Fibroblast of the aortic adventitia (primary cell): ENCODE results near the gene CD81. TPM values are rescaled to one million over a fixed set of nuclear protein-coding genes. Genes with fewer than 3 reads are reported as not detected.

Source experiments
- DNase-seq: peaks from one replicate; pipeline ENCODE4 v3.0.0-alpha.2; 2010; ENCODE audit warnings: low read depth
- H3K4me3 ChIP-seq: 2 replicates; pipeline ENCODE4 v1.5.1; 2011; ENCODE audit warnings: low read depth, mild to moderate bottlenecking, control low read depth, low read length, moderate library complexity
- CTCF ChIP-seq: IDR thresholded peaks from 2 replicates; pipeline ENCODE4 v1.5.1; 2011; ENCODE audit warnings: mild to moderate bottlenecking, low read length, control low read depth, inconsistent platforms; ENCODE audit not compliant: insufficient read depth
- total RNA-seq: library from RNA; depleted of rRNA; stranded (reverse); fragments of >200 nt; gene quantifications from 2 replicates; pipeline ENCODE4 v1.2.3, GENCODE V29; 2012; ENCODE audit warnings: low replicate concordance

CD81 gene
- total RNA-seq, 1 donor: 282 TPM

DNA sequence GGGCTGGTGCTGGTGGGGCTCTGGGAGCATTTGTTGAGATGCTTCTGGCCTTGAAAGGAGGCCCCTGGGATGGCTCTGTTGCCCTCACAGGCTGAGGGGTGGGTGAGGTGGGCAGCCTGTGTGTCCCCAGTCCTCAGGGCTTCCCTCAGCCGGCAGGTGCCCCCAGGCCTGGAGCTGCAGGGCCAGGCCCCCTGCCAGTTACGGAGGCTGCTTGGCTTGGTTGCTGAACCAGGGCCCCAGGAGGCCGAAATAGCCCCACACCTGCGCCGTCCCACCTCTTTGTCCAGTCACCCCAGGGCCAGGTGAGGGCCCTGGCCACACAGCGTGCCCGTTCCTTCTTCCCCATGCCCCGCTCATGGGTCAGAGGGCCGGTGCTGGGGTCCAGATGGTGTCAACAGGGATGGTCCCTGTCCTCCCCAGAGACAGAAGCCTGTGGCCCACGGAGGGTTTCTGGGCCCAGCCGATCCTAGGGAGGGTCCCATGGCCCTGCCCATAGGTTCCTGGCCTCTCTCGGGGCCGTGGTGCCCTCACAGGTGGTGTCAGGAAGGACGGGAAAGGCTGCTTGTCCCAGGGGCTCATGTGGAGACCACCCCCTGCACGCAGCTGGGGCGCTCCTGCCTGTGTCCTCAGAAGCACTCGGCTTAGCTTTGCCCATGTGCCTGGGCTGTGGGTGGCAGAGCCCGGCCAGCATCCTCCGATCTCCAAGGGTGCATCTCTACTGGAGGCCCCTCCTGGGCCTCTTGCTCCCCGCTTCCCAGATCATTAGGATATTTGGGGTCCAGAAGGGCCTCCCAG, 14.3 kb downstream of the CD81 start:
- H3K4me3 ChIP-seq: no peak overlapping the region
- DNase-seq: no peak
- TF ChIP-seq CTCF: no peak

GRCh38 chr11:2392241-2392959, 15.3 kb downstream of the CD81 start:
- DNase-seq: no peak
- no peak overlapping the region for H3K4me3 ChIP-seq
- no peak for TF ChIP-seq CTCF

GRCh38 chr11:2393111-2393868, 16.2 kb downstream of the CD81 start:
- H3K4me3 ChIP-seq: no peak overlapping the region
- TF ChIP-seq CTCF: no peak
- DNase-seq: no peak

DNA sequence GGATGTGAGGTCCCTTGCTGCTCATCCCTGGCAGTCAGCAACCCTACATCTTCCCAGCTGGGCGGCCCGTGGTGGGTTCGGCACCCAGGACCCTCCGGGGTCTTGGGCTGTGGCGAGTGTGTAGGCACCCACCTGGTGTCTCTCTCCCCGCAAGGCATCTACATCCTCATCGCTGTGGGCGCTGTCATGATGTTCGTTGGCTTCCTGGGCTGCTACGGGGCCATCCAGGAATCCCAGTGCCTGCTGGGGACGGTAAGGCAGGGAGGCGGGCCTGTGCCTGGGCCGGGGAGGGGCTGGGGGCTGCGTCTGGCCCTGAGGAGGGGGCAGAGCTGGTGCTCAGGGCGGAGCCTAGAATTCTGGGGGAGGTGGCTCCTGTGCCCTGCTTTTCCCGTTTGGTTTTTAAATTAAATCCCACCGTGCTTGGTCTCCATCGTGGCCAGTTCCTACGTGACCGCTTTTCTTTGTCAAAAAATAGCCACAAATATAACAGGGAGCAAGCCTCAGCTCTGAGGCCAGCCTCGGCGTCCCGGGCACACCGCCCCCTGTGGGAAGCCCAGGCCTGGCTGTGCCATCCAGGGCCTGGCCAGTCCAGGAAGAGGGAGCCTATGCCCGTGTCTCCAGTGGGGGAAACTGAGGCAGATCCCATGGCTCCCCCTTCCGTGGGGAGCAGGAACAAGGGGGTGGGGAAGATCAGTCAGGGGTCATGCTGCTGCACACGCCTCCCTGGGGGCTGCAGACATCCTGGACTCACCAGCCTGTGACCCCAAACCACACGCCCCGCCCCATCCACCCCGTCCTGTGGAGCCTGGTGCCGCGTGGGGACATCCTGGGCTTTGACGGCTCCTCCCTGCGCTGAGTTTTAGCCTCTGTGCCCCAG, 17.1 kb downstream of the CD81 start:
- no peak for DNase-seq
- no peak overlapping the region for H3K4me3 ChIP-seq
- TF ChIP-seq CTCF: no peak

DNA sequence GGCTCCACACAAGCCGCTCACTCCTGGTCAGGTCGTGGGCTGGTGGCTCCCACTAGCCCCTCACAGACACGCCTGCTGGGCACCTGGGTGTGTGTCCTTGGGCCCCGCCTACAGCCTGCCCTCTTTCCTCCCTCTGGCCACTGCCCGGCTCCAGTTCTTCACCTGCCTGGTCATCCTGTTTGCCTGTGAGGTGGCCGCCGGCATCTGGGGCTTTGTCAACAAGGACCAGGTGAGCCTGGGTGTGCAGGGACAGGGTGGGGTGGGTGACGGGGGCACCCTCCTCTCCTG, 17.7 kb downstream of the CD81 start:
- TF ChIP-seq CTCF: no peak
- no peak for DNase-seq
- H3K4me3 ChIP-seq: no peak overlapping the region

DNA sequence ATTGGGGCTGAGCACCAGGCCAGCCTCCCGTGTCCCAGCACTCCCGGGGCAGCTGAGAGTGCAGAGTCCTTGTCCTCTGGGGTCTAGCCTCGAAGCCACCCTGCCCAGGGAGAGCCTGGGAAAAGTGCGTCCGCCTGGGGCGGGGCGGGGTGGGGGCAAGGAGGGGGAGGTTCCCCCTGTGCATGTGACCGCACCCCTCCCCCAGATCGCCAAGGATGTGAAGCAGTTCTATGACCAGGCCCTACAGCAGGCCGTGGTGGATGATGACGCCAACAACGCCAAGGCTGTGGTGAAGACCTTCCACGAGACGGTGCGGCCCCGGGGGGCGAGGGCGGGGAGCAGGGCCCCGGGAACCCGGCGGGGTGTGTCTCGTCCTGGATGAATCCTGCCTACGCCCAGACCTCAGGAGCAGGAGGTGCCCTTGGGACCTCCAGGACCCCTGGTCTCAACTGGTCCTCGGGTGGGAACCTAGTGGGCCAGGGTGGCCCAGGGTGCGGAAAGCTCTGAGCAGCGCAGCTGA, 18.2 kb downstream of the CD81 start:
- DNase-seq: no peak
- H3K4me3 ChIP-seq: no peak overlapping the region
- TF ChIP-seq CTCF: no peak
